Measurements from ENCODE around the gene TNS4. TPM values are rescaled to one million over a fixed set of nuclear protein-coding genes. Genes with fewer than 3 reads are reported as not detected.

Gene TNS4
- total and polyA plus RNA-seq, 2 donors (not counting 1 experiment from before 2014, with no cell fraction given) = not detected

GRCh38 chr17:40472733-40473452, 28.5 kb downstream of the TNS4 start:
- H3K9me3 Mint-ChIP-seq (ENCODE audit: insufficient read depth) = no peaks in the 10 kb centered on the region
- H3K4me1 Mint-ChIP-seq = peaks cover 4% of the 10 kb centered on the region
- H3K4me3 Mint-ChIP-seq = no peak overlapping the region
- Histone ChIP-seq H3K36me3 (replicated peaks in 1 of 2; ENCODE audit: control extremely low read depth in 1 of 2, control insufficient read depth in 1 of 2, extremely low read depth in 1 of 2, insufficient read depth in 2 of 2, low read length in 1 of 2) (no peaks in the 10 kb centered on the region), H3K9ac (ENCODE audit: low read length) (no peak overlapping the region), H3K79me2 (ENCODE audit: control insufficient read depth, insufficient read depth, low read length) (no peaks in the 10 kb centered on the region), H4K20me1 (ENCODE audit: control insufficient read depth, insufficient read depth, low read length, poor library complexity, severe bottlenecking) (no peaks in the 10 kb centered on the region), H2AFZ (ENCODE audit: insufficient read depth, low read depth, low read length, poor library complexity, severe bottlenecking) (no peak overlapping the region), H3K4me3 (ENCODE audit: control extremely low read depth in 1 of 5, extremely low read depth in 1 of 5, insufficient read depth in 1 of 5, low read depth in 2 of 5, low read length in 4 of 5) (no peak overlapping the region), H3K9me3 (ENCODE audit: control extremely low read depth in 1 of 3, control insufficient read depth in 2 of 3, insufficient read depth in 1 of 3, low read length in 2 of 3) (peaks cover 0 to 8% (median 0%) of the 10 kb centered on the region in 3 donors), H3K27ac (ENCODE audit: low read length in 2 of 2) (no peak overlapping the region), H3K4me1 (ENCODE audit: control insufficient read depth in 2 of 2, insufficient read depth in 2 of 2, low read length in 2 of 2) (peaks cover 10 to 15% of the 10 kb centered on the region in 2 donors), H3K4me2 (replicated peaks; ENCODE audit: low read depth, low read length, poor library complexity, severe bottlenecking) (no peak overlapping the region), H3K27me3 (replicated peaks in 1 of 4; ENCODE audit: control extremely low read depth in 1 of 4, control insufficient read depth in 3 of 4, insufficient read depth in 4 of 4, low read length in 3 of 4) (peaks cover 0 to 4% (median 1%) of the 10 kb centered on the region in 4 experiments)
- TF ChIP-seq, protein P1, sequence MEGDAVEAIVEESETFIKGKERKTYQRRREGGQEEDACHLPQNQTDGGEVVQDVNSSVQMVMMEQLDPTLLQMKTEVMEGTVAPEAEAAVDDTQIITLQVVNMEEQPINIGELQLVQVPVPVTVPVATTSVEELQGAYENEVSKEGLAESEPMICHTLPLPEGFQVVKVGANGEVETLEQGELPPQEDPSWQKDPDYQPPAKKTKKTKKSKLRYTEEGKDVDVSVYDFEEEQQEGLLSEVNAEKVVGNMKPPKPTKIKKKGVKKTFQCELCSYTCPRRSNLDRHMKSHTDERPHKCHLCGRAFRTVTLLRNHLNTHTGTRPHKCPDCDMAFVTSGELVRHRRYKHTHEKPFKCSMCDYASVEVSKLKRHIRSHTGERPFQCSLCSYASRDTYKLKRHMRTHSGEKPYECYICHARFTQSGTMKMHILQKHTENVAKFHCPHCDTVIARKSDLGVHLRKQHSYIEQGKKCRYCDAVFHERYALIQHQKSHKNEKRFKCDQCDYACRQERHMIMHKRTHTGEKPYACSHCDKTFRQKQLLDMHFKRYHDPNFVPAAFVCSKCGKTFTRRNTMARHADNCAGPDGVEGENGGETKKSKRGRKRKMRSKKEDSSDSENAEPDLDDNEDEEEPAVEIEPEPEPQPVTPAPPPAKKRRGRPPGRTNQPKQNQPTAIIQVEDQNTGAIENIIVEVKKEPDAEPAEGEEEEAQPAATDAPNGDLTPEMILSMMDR (IDR thresholded peaks at IDR 0.05) = no peak
- TF ChIP-seq EZH2 (IDR thresholded peaks at IDR 0.05; ENCODE audit: borderline replicate concordance, insufficient read depth, low read depth, low read length, poor library complexity, severe bottlenecking) = no peak
- CTCF ChIA-PET = interaction anchor here (1.0 to 2.0 kb wide), 2 partner anchors 21 to 60 kb away, joined by 3 to 9 read pairs; no protein-coding TSS in a partner anchor
- H3K27ac Mint-ChIP-seq = no peak overlapping the region
- POLR2A ChIA-PET = no interaction called here
- DNase-seq = no peak
- WGBS (ENCODE audit: insufficient coverage) = 89% methylated on average over 2 of the region's 3 CpGs
- no peak for ATAC-seq (ENCODE audit: low read depth)
- intact Hi-C loops (cut with micrococcal nuclease) = no loop called here
- H3K27me3 Mint-ChIP-seq = no peaks in the 10 kb centered on the region

Data from B cell (primary cell).